CD4-positive, alpha-beta memory T cell (primary cell): Measurements from ENCODE around the gene ALK. TPM values are rescaled to one million over a fixed set of nuclear protein-coding genes. Genes with fewer than 3 reads are reported as not detected.

Experiments used
- CTCF ChIA-PET: fragments of 350-600 bp; sonication (Branson Sonifier 250); formaldehyde crosslinking; loops from one replicate; lab custom pipeline; 2021; ENCODE audit warnings: inconsistent platforms; ENCODE audit not compliant: partially characterized antibody; lab: Charles Lee
- POLR2A ChIA-PET: fragments of 350-600 bp; sonication (Branson Sonifier 250); formaldehyde crosslinking; loops from one replicate; lab custom pipeline; 2021; ENCODE audit not compliant: partially characterized antibody; lab: Charles Lee
- DNase-seq, 5 donors: peaks; one replicate each; pipeline versions ENCODE4 v3.0.0 to v3.0.0-alpha.2; 2020 to 2022; ENCODE audit warnings: mixed read lengths in 1 of 5
- H3K27ac ChIP-seq: one replicate; pipeline ENCODE4 v1.7.0; 2013; ENCODE audit warnings: low read depth, low read length
- H3K27me3 ChIP-seq: 2 replicates; pipeline ENCODE4 v1.7.0; 2013; ENCODE audit warnings: mild to moderate bottlenecking, low read length, moderate library complexity; ENCODE audit not compliant: insufficient read depth
- H3K36me3 ChIP-seq: 2 replicates; pipeline ENCODE4 v1.7.0; 2013; ENCODE audit warnings: mild to moderate bottlenecking, low read length, moderate library complexity; ENCODE audit not compliant: insufficient read depth
- H3K4me1 ChIP-seq: 2 replicates; pipeline ENCODE4 v1.7.0; 2013; ENCODE audit warnings: mild to moderate bottlenecking, low read length, moderate library complexity; ENCODE audit not compliant: insufficient read depth
- H3K4me3 ChIP-seq, 2 donors: one replicate each; pipeline ENCODE4 v1.7.0; 2013; ENCODE audit warnings: low read length in 2 of 2, mild to moderate bottlenecking in 1 of 2
- H3K9me3 ChIP-seq, 2 donors: one replicate each; pipeline ENCODE4 v1.7.0; 2013; ENCODE audit warnings: low read length in 2 of 2, control low read depth in 1 of 2; ENCODE audit not compliant: control insufficient read depth in 1 of 2
- H3K27ac Mint-ChIP-seq, 7 donors: one replicate each; pipeline ENCODE4 v1.8.0; 2020 to 2021; ENCODE audit warnings: mixed read lengths in 7 of 7, mild to moderate bottlenecking in 6 of 7, inconsistent platforms in 3 of 7, moderate library complexity in 3 of 7
- H3K27me3 Mint-ChIP-seq, 2 donors: one replicate each; pipeline ENCODE4 v1.8.0; 2020 to 2021; ENCODE audit warnings: mixed read lengths in 2 of 2
- H3K36me3 Mint-ChIP-seq, 2 donors: one replicate each; pipeline ENCODE4 v1.8.0; 2020 to 2021; ENCODE audit warnings: mixed read lengths in 2 of 2, inconsistent platforms in 1 of 2, mild to moderate bottlenecking in 1 of 2
- H3K4me1 Mint-ChIP-seq, 4 donors: one replicate each; pipeline ENCODE4 v1.8.0; 2020 to 2021; ENCODE audit warnings: mixed read lengths in 4 of 4, mild to moderate bottlenecking in 1 of 4
- H3K4me3 Mint-ChIP-seq, 8 donors: one replicate each; pipeline ENCODE4 v1.8.0; 2020 to 2021; ENCODE audit warnings: mixed read lengths in 8 of 8, mild to moderate bottlenecking in 7 of 8, moderate library complexity in 6 of 8, inconsistent platforms in 3 of 8
- H3K9me3 Mint-ChIP-seq, 8 donors: one replicate each; pipeline ENCODE4 v1.8.0; 2020 to 2021; ENCODE audit warnings: mixed read lengths in 8 of 8, mild to moderate bottlenecking in 5 of 8, inconsistent platforms in 3 of 8, moderate library complexity in 1 of 8
- intact Hi-C: fragments of 100-400 bp; cut with micrococcal nuclease; formaldehyde crosslinking; loops from one replicate; pipeline ENCODE4 v1.15.1; 2023
- polyA plus RNA-seq, 2 donors: library from polyadenylated mRNA; unstranded; fragments of 300-500 nt; fragmentation: Illumina TruSeq; gene quantifications; one replicate each; pipeline ENCODE4 v1.2.3, GENCODE V29; 2021
- total RNA-seq, 2 experiments: library from RNA; stranded (reverse); gene quantifications; one replicate each; pipeline ENCODE4 v1.2.3, GENCODE V29; 2021

Gene ALK
- total and polyA plus RNA-seq, 4 experiments from 2014 or later: 0.07 TPM; not detected in 3

DNA sequence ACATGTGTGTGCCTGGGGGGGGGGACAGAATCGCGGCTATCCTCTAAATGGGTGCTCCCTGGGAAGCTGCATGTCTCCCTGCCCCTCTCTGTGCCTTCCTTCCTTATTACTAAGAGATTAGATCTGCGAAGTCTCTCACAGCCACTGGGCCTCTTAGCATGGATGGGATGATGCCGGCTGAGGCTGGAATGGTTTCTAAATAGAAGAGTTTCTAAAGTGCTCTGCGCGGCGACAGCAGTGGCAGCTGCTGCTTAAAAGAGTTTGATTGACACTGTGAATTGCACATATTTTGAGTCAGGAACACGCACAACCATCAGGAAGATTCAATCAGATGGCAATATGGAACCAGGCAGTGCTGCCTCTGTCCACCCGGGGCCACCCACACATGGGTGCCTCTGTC lies 642.4 kb downstream of the ALK start:
- H3K27me3 Mint-ChIP-seq: peaks cover 23 to 24% of the 10 kb centered on the region in 2 donors
- no peaks in the 10 kb centered on the region for H3K36me3 ChIP-seq
- H3K4me1 ChIP-seq: no peaks in the 10 kb centered on the region
- no peaks in the 10 kb centered on the region for H3K9me3 Mint-ChIP-seq
- H3K27me3 ChIP-seq: no peaks in the 10 kb centered on the region
- no peak overlapping the region for H3K4me3 Mint-ChIP-seq
- no peaks in the 10 kb centered on the region for H3K4me1 Mint-ChIP-seq
- ChIA-PET CTCF (no interaction called here), POLR2A (no interaction called here)
- no peak overlapping the region for H3K27ac Mint-ChIP-seq
- no peak overlapping the region for H3K27ac ChIP-seq
- DNase-seq: no peak
- H3K36me3 Mint-ChIP-seq: no peaks in the 10 kb centered on the region
- no peak overlapping the region for H3K4me3 ChIP-seq
- no peaks in the 10 kb centered on the region for H3K9me3 ChIP-seq
- intact Hi-C loops: no loop called here

DNA sequence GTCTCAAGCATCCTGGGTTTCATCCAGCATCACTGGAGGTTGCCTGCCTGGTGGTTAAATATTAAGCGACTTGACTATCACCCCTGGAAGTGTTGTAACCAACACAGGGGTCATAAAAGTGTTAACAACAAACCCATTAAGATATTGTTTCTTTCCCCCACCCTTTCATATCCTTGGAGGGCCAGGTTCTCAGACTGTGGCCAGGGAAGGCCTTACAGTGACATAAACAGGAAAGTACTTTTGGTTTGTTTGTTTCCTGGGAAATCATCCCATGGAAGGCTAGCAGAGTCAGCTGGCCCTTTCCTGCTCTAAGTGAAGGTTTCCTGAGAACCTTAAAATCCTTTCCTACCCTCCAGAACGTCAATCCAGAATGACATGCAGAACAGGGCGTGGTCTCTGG lies 645.2 kb downstream of the ALK start:
- Histone ChIP-seq H3K4me1 (no peaks in the 10 kb centered on the region), H3K27ac (no peak overlapping the region), H3K9me3 (no peaks in the 10 kb centered on the region), H3K4me3 (no peak overlapping the region), H3K36me3 (no peaks in the 10 kb centered on the region), H3K27me3 (peaks cover 3% of the 10 kb centered on the region)
- H3K9me3 Mint-ChIP-seq: no peaks in the 10 kb centered on the region
- H3K4me1 Mint-ChIP-seq: no peaks in the 10 kb centered on the region
- intact Hi-C loops: no loop called here
- DNase-seq: no peak
- no peaks in the 10 kb centered on the region for H3K36me3 Mint-ChIP-seq
- H3K27me3 Mint-ChIP-seq: peaks cover 25 to 32% of the 10 kb centered on the region in 2 donors
- no peak overlapping the region for H3K27ac Mint-ChIP-seq
- ChIA-PET CTCF (no interaction called here), POLR2A (no interaction called here)
- no peak overlapping the region for H3K4me3 Mint-ChIP-seq

DNA sequence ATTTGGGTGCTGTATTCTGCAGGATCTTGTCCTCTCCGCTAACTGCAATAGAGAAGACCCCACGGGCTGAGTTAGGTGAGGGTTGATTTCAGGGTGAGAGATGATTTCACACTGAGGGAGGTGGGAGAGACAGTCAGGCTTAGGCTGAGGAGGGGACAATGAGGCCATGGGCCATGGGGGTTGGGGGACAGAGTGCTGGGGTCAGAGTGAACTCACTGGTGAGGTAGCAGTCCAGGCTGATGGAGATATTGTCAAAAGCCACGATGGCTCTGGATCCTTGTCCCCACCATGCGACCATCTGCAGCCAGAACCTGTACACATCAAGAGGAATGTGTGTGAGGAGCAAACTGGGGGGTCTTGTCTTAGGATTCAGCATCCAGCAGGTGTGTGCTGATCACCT lies 646.2 kb downstream of the ALK start:
- ChIA-PET CTCF (no interaction called here), POLR2A (no interaction called here)
- DNase-seq: no peak
- peaks cover 21 to 27% of the 10 kb centered on the region in 2 donors for H3K27me3 Mint-ChIP-seq
- H3K36me3 ChIP-seq: no peaks in the 10 kb centered on the region
- H3K36me3 Mint-ChIP-seq: no peaks in the 10 kb centered on the region
- no peak overlapping the region for H3K27ac Mint-ChIP-seq
- H3K9me3 Mint-ChIP-seq: no peaks in the 10 kb centered on the region
- H3K4me3 Mint-ChIP-seq: no peak overlapping the region
- no peaks in the 10 kb centered on the region for H3K4me1 Mint-ChIP-seq
- peaks cover 3% of the 10 kb centered on the region for H3K27me3 ChIP-seq
- no peak overlapping the region for H3K27ac ChIP-seq
- H3K9me3 ChIP-seq: no peaks in the 10 kb centered on the region
- no peaks in the 10 kb centered on the region for H3K4me1 ChIP-seq
- H3K4me3 ChIP-seq: no peak overlapping the region
- intact Hi-C loops: no loop called here

DNA sequence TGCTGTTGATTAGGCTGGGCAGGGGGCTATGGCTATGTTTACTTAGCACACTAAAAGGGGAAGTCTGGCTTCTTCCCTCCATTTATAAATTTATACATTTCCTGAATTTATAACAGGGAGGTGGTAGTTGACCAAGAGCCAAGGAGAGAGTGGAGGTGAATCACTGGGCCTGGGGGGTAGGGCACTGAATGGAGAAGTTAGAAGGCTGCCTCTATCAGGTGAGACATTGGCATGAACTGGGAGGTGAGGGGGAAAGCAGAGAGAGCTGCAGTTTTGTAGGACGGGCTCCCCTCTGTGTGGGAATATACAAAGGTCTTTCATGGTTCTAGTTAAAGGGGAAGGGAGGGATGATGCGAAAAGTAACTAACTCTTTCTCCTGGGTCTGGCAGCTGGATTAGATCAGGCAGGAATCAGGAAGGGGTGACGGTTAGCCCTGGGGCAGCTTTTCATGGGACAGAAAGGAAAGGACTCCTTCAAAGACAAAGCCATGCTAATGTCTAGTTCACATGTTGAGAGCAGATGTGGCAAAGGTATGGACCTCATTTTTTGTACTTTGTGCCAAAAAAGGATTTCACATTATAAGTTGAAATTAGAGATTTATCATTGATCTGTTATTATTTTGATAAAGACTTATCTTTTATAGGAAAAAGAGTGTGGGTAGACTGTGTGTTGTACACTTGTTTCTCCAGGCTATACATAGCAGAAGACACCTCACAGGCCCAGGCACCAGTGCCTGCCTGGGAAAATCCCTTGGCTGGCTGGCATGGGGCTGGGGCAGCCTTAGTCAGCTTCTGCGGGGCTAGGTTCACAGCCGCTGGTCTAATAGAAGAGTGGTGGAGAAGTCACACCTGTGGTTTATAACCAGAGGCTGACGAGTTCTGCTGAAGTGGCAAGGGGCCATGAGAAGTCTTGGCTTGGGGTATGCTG lies 647.4 kb downstream of the ALK start:
- H3K27me3 Mint-ChIP-seq: peaks cover 15 to 22% of the 10 kb centered on the region in 2 donors
- ChIA-PET POLR2A (no interaction called here), CTCF (no interaction called here)
- intact Hi-C loops: no loop called here
- H3K9me3 Mint-ChIP-seq: no peaks in the 10 kb centered on the region
- peak overlapping the region in 1 of 7 donors; percentile 27 for H3K27ac Mint-ChIP-seq
- Histone ChIP-seq H3K9me3 (no peaks in the 10 kb centered on the region), H3K27ac (no peak overlapping the region), H3K4me3 (no peak overlapping the region), H3K36me3 (no peaks in the 10 kb centered on the region), H3K4me1 (no peaks in the 10 kb centered on the region), H3K27me3 (peaks cover 3% of the 10 kb centered on the region)
- DNase-seq: no peak
- H3K36me3 Mint-ChIP-seq: no peaks in the 10 kb centered on the region
- no peaks in the 10 kb centered on the region for H3K4me1 Mint-ChIP-seq
- H3K4me3 Mint-ChIP-seq: no peak overlapping the region

DNA sequence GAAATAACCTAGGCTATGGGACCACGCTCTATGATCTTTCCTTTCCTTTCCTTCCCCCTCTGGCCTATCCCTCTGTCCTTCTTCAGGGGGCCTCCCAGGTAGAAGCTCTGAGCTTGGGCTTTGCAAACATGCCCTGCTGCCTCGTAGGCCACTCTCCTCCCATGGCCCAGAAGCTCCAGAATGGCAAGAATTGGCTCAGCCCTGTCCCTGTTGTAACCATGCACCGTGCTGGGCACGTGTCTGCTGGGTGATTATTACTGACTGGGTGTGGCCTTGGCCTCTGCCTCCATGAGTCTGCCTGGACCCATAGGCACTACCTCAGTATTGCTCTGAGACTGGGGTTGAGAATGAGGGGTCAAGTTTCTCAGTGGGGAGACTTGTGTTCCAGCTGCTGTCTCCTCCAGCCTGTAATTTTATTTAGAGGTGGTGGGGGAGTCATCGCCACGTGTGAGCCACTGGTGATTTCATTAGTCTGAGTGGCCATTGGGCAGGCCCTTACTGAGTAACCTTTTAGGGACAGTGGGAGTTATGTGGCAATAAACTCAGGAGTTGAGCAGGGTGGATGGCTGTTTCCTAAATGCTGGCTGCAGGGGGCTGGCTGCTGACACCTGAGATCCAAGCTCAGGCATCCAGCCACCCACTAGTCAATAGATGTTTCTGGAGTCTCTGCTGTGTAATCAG lies 648.2 kb downstream of the ALK start:
- Histone ChIP-seq H3K27me3 (peaks cover 3% of the 10 kb centered on the region), H3K4me3 (no peak overlapping the region), H3K4me1 (no peaks in the 10 kb centered on the region), H3K27ac (no peak overlapping the region), H3K9me3 (no peaks in the 10 kb centered on the region), H3K36me3 (no peaks in the 10 kb centered on the region)
- ChIA-PET CTCF (interaction anchor here (1.3 kb wide), 1 partner anchor 36 kb away, joined by 4 read pairs; no protein-coding TSS in a partner anchor), POLR2A (no interaction called here)
- H3K4me1 Mint-ChIP-seq: no peaks in the 10 kb centered on the region
- no peak overlapping the region for H3K27ac Mint-ChIP-seq
- H3K36me3 Mint-ChIP-seq: no peaks in the 10 kb centered on the region
- DNase-seq: no peak
- intact Hi-C loops: no loop called here
- H3K9me3 Mint-ChIP-seq: no peaks in the 10 kb centered on the region
- H3K27me3 Mint-ChIP-seq: peaks cover 11 to 18% of the 10 kb centered on the region in 2 donors
- no peak overlapping the region for H3K4me3 Mint-ChIP-seq

DNA sequence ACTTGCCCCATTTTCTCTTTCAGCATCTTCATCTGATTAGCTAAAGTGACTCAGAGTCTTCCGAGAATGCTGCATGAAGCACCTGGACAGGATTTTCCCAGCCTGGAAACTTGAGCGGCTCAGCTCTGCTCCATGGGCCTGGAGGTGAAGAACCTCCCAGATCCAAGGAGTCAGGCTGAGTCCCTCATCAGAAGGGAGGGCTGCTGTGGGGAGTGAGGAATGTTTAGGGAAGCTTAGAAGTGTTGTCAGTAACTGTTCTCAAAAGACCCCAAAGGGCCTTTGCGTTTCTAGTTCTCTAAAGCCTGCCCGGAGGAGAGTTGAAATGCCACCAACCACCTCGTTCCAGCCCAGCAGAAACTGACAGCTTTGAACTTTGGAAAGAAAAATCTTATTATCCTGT lies 649.1 kb downstream of the ALK start:
- H3K27me3 ChIP-seq: peaks cover 3% of the 10 kb centered on the region
- Mint-ChIP-seq H3K27me3 (peaks cover 7 to 17% of the 10 kb centered on the region in 2 donors), H3K4me3 (no peak overlapping the region), H3K9me3 (no peaks in the 10 kb centered on the region), H3K36me3 (no peaks in the 10 kb centered on the region), H3K27ac (no peak overlapping the region), H3K4me1 (no peaks in the 10 kb centered on the region)
- H3K27ac ChIP-seq: no peak overlapping the region
- intact Hi-C loops: no loop called here
- no peak for DNase-seq
- H3K36me3 ChIP-seq: no peaks in the 10 kb centered on the region
- no peak overlapping the region for H3K4me3 ChIP-seq
- POLR2A ChIA-PET: no interaction called here
- no peaks in the 10 kb centered on the region for H3K4me1 ChIP-seq
- CTCF ChIA-PET: interaction anchor here (1.3 kb wide), 1 partner anchor 37 kb away, joined by 4 read pairs; no protein-coding TSS in a partner anchor
- no peaks in the 10 kb centered on the region for H3K9me3 ChIP-seq

DNA sequence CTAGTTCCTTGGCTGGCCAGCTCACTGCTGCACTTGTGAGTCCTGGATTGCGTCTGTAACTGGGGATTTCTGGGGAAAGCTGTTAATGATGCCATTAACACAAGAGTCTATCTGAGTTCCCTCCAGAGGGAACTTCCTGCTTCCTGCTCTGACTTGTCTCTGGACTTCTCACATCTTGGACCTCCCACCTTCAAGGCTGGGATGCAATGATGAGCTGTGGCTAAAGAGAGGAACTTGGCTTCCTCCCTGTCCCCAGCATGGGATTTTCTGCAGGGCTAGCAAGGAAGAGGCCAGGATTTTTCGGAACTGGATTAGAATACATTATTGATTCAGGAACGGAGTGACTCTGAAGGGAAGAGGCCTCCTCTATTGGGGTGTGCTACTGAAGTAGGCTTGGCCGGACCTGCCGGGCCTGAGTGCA lies 650.7 kb downstream of the ALK start:
- no peaks in the 10 kb centered on the region for H3K36me3 Mint-ChIP-seq
- CTCF ChIA-PET: no interaction called here

More for the DNA sequence above, 650.7 kb downstream of the ALK start:
- Histone ChIP-seq H3K4me1 (no peaks in the 10 kb centered on the region), H3K4me3 (no peak overlapping the region), H3K36me3 (no peaks in the 10 kb centered on the region), H3K27ac (no peak overlapping the region), H3K9me3 (no peaks in the 10 kb centered on the region), H3K27me3 (peaks cover 3% of the 10 kb centered on the region)
- no peak overlapping the region for H3K27ac Mint-ChIP-seq
- DNase-seq: no peak
- H3K4me3 Mint-ChIP-seq: no peak overlapping the region
- POLR2A ChIA-PET: no interaction called here
- H3K27me3 Mint-ChIP-seq: peaks cover 10 to 15% of the 10 kb centered on the region in 2 donors
- intact Hi-C loops: no loop called here
- no peaks in the 10 kb centered on the region for H3K4me1 Mint-ChIP-seq
- H3K9me3 Mint-ChIP-seq: no peaks in the 10 kb centered on the region
